ENCODE results near the gene TMEM161A.

TMEM161A gene

DNA sequence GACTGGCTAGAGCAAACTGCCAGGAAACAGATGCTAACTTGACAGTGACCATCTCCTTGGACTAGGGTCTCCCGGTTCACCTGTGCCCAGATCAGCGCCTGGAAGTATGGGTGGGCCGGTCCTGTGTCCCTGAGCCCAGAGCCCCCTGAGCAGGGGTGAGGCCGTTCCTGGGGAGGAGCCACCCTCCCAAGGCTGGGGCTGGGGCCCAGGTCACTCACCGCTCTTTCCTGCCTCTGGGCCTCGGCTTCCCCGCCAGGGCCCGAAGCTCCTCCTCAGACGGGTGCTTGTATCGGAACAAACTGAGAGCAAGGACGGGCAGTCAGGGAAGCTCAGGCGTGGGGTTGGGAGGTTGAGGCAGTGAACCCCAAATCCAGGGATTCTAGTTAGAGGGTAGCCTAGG, 5.4 kb downstream of the TMEM161A start:
- H2BK15ac ChIP-seq (ENCODE audit: low read depth, poor library complexity, severe bottlenecking), result no peak overlapping the region
- no peak overlapping the region for H4K8ac ChIP-seq (ENCODE audit: low read length)
- no peak overlapping the region for H3K9ac ChIP-seq (ENCODE audit: low read length)
- no peak overlapping the region for H2AFZ ChIP-seq (ENCODE audit: low read depth, low read length)
- peaks cover 0 to 19% of the 10 kb centered on the region in 2 experiments for H3K36me3 ChIP-seq (ENCODE audit: control insufficient read depth in 1 of 2, insufficient read depth in 2 of 2, low read depth in 1 of 2, low read length in 2 of 2)
- no peak overlapping the region for H3K18ac ChIP-seq (ENCODE audit: low read depth in 1 of 2, low read length in 2 of 2)
- DNase-seq, result no peak
- H3K79me1 ChIP-seq (replicated peaks; ENCODE audit: low read length, poor library complexity, severe bottlenecking), result peaks cover 26% of the 10 kb centered on the region
- 98% methylated on average over 12 of the region's 12 CpGs for WGBS
- no peak overlapping the region for H3K4ac ChIP-seq (ENCODE audit: low read depth in 1 of 2, low read length in 2 of 2)
- no peak overlapping the region for H3K4me3 ChIP-seq (ENCODE audit: insufficient read depth in 1 of 2, low read depth in 1 of 2, low read length in 2 of 2)
- H2BK12ac ChIP-seq (ENCODE audit: low read length in 2 of 2), result no peak overlapping the region
- H3K14ac ChIP-seq (ENCODE audit: low read length in 2 of 2), result no peak overlapping the region
- peaks cover 4% of the 10 kb centered on the region for H3K9me3 ChIP-seq (ENCODE audit: control insufficient read depth, low read length)
- no peak overlapping the region for H2BK5ac ChIP-seq (ENCODE audit: low read depth, low read length, poor library complexity, severe bottlenecking)
- no peak overlapping the region for H3K4me2 ChIP-seq (ENCODE audit: low read length, poor library complexity, severe bottlenecking)
- no peak overlapping the region for H2AK5ac ChIP-seq (ENCODE audit: low read length, severe bottlenecking)
- peaks cover 13% of the 10 kb centered on the region for H3K4me1 ChIP-seq (ENCODE audit: control insufficient read depth, insufficient read depth, low read depth, low read length)
- H3K23ac ChIP-seq (ENCODE audit: low read length in 2 of 2), result no peak overlapping the region
- H3K27me3 ChIP-seq (ENCODE audit: control insufficient read depth in 1 of 2, insufficient read depth in 1 of 2, low read length in 2 of 2), result no peaks in the 10 kb centered on the region
- no peak overlapping the region for H3K27ac ChIP-seq (ENCODE audit: low read length, poor library complexity, severe bottlenecking)
- H4K91ac ChIP-seq (ENCODE audit: low read length), result no peak overlapping the region
- no peak overlapping the region for H2BK120ac ChIP-seq (ENCODE audit: low read depth, low read length)

DNA sequence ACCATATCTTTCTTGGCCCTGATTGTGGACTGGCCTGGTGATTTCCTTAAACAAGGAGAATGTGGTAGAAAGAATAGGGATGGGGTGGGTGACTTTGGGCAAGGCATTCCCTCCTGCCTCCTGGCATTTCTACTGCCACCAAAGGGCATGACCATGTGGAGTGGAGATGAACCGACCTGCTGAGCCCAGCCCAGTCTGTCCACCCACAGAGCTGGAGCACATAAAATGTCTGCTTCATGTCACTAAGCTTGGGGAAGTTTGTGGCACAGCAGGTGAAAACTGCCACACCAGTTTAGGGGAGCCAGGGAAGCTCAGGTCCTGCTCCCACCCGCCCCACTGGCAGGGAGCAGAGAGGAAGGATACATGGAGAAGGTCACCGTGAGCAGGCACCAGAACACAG, 6.3 kb downstream of the TMEM161A start:
- no peak overlapping the region for H3K23ac ChIP-seq (ENCODE audit: low read length in 2 of 2)
- peaks cover 5% of the 10 kb centered on the region for H3K4me1 ChIP-seq (ENCODE audit: control insufficient read depth, insufficient read depth, low read depth, low read length)
- no peak overlapping the region for H3K4ac ChIP-seq (ENCODE audit: low read depth in 1 of 2, low read length in 2 of 2)
- H3K9ac ChIP-seq (ENCODE audit: low read length), result no peak overlapping the region
- H3K9me3 ChIP-seq (ENCODE audit: control insufficient read depth, low read length), result peaks cover 4% of the 10 kb centered on the region
- 100% methylated on average over 3 of the region's 3 CpGs for WGBS
- H3K4me3 ChIP-seq (ENCODE audit: insufficient read depth in 1 of 2, low read depth in 1 of 2, low read length in 2 of 2), result no peak overlapping the region
- DNase-seq, result no peak
- H4K8ac ChIP-seq (ENCODE audit: low read length), result no peak overlapping the region
- H4K91ac ChIP-seq (ENCODE audit: low read length), result no peak overlapping the region
- no peak overlapping the region for H3K27ac ChIP-seq (ENCODE audit: low read length, poor library complexity, severe bottlenecking)
- H3K36me3 ChIP-seq (ENCODE audit: control insufficient read depth in 1 of 2, insufficient read depth in 2 of 2, low read depth in 1 of 2, low read length in 2 of 2), result peaks cover 0 to 19% of the 10 kb centered on the region in 2 experiments
- H3K27me3 ChIP-seq (ENCODE audit: control insufficient read depth in 1 of 2, insufficient read depth in 1 of 2, low read length in 2 of 2), result no peaks in the 10 kb centered on the region
- H3K79me1 ChIP-seq (replicated peaks; ENCODE audit: low read length, poor library complexity, severe bottlenecking), result peaks cover 16% of the 10 kb centered on the region
- no peak overlapping the region for H2BK15ac ChIP-seq (ENCODE audit: low read depth, poor library complexity, severe bottlenecking)
- H2BK5ac ChIP-seq (ENCODE audit: low read depth, low read length, poor library complexity, severe bottlenecking), result no peak overlapping the region
- no peak overlapping the region for H3K18ac ChIP-seq (ENCODE audit: low read depth in 1 of 2, low read length in 2 of 2)
- H2AFZ ChIP-seq (ENCODE audit: low read depth, low read length), result no peak overlapping the region
- no peak overlapping the region for H2BK12ac ChIP-seq (ENCODE audit: low read length in 2 of 2)
- H3K14ac ChIP-seq (ENCODE audit: low read length in 2 of 2), result no peak overlapping the region
- H3K4me2 ChIP-seq (ENCODE audit: low read length, poor library complexity, severe bottlenecking), result no peak overlapping the region
- H2BK120ac ChIP-seq (ENCODE audit: low read depth, low read length), result no peak overlapping the region
- H2AK5ac ChIP-seq (ENCODE audit: low read length, severe bottlenecking), result no peak overlapping the region

GRCh38 chr19:19126102-19126501, 12.2 kb downstream of the TMEM161A start:
- Histone ChIP-seq H3K14ac (ENCODE audit: low read length in 2 of 2) (no peak overlapping the region), H3K9ac (ENCODE audit: low read length) (no peak overlapping the region), H3K9me3 (ENCODE audit: control insufficient read depth, low read length) (peaks cover 11% of the 10 kb centered on the region), H3K79me1 (replicated peaks; ENCODE audit: low read length, poor library complexity, severe bottlenecking) (peaks cover under 1% of the 10 kb centered on the region), H2BK12ac (ENCODE audit: low read length in 2 of 2) (no peak overlapping the region), H3K4me3 (ENCODE audit: insufficient read depth in 1 of 2, low read depth in 1 of 2, low read length in 2 of 2) (no peak overlapping the region), H2BK120ac (ENCODE audit: low read depth, low read length) (no peak overlapping the region), H3K18ac (ENCODE audit: low read depth in 1 of 2, low read length in 2 of 2) (no peak overlapping the region), H3K23ac (ENCODE audit: low read length in 2 of 2) (no peak overlapping the region), H2AFZ (ENCODE audit: low read depth, low read length) (no peak overlapping the region), H4K91ac (ENCODE audit: low read length) (no peak overlapping the region), H3K27ac (ENCODE audit: low read length, poor library complexity, severe bottlenecking) (no peak overlapping the region), H4K8ac (ENCODE audit: low read length) (no peak overlapping the region), H3K4me1 (ENCODE audit: control insufficient read depth, insufficient read depth, low read depth, low read length) (no peaks in the 10 kb centered on the region), H3K27me3 (ENCODE audit: control insufficient read depth in 1 of 2, insufficient read depth in 1 of 2, low read length in 2 of 2) (no peaks in the 10 kb centered on the region), H2BK15ac (ENCODE audit: low read depth, poor library complexity, severe bottlenecking) (no peak overlapping the region), H3K36me3 (ENCODE audit: control insufficient read depth in 1 of 2, insufficient read depth in 2 of 2, low read depth in 1 of 2, low read length in 2 of 2) (peaks cover 11 to 13% of the 10 kb centered on the region in 2 experiments), H2BK5ac (ENCODE audit: low read depth, low read length, poor library complexity, severe bottlenecking) (no peak overlapping the region), H3K4ac (ENCODE audit: low read depth in 1 of 2, low read length in 2 of 2) (no peak overlapping the region), H2AK5ac (ENCODE audit: low read length, severe bottlenecking) (no peak overlapping the region), H3K4me2 (ENCODE audit: low read length, poor library complexity, severe bottlenecking) (no peak overlapping the region)
- no peak for DNase-seq
- WGBS, result 97% methylated on average over 4 of the region's 6 CpGs

GRCh38 chr19:19123386-19123785, 14.9 kb downstream of the TMEM161A start:
- Histone ChIP-seq H3K4me1 (ENCODE audit: control insufficient read depth, insufficient read depth, low read depth, low read length) (peaks cover 8% of the 10 kb centered on the region), H3K14ac (ENCODE audit: low read length in 2 of 2) (no peak overlapping the region), H3K9ac (ENCODE audit: low read length) (no peak overlapping the region), H3K4ac (ENCODE audit: low read depth in 1 of 2, low read length in 2 of 2) (no peak overlapping the region), H3K4me2 (ENCODE audit: low read length, poor library complexity, severe bottlenecking) (no peak overlapping the region), H2AK5ac (ENCODE audit: low read length, severe bottlenecking) (no peak overlapping the region), H2BK15ac (ENCODE audit: low read depth, poor library complexity, severe bottlenecking) (no peak overlapping the region), H2BK12ac (ENCODE audit: low read length in 2 of 2) (no peak overlapping the region), H4K91ac (ENCODE audit: low read length) (no peak overlapping the region), H2BK5ac (ENCODE audit: low read depth, low read length, poor library complexity, severe bottlenecking) (no peak overlapping the region), H2AFZ (ENCODE audit: low read depth, low read length) (no peak overlapping the region), H3K27ac (ENCODE audit: low read length, poor library complexity, severe bottlenecking) (no peak overlapping the region), H3K4me3 (ENCODE audit: insufficient read depth in 1 of 2, low read depth in 1 of 2, low read length in 2 of 2) (no peak overlapping the region), H3K23ac (ENCODE audit: low read length in 2 of 2) (no peak overlapping the region), H3K9me3 (ENCODE audit: control insufficient read depth, low read length) (peaks cover 11% of the 10 kb centered on the region), H2BK120ac (ENCODE audit: low read depth, low read length) (no peak overlapping the region), H3K27me3 (ENCODE audit: control insufficient read depth in 1 of 2, insufficient read depth in 1 of 2, low read length in 2 of 2) (no peaks in the 10 kb centered on the region), H3K18ac (ENCODE audit: low read depth in 1 of 2, low read length in 2 of 2) (no peak overlapping the region), H3K36me3 (ENCODE audit: control insufficient read depth in 1 of 2, insufficient read depth in 2 of 2, low read depth in 1 of 2, low read length in 2 of 2) (peaks cover 16 to 31% of the 10 kb centered on the region in 2 experiments), H4K8ac (ENCODE audit: low read length) (no peak overlapping the region), H3K79me1 (replicated peaks; ENCODE audit: low read length, poor library complexity, severe bottlenecking) (no peaks in the 10 kb centered on the region)
- DNase-seq, result no peak
